ENCODE results near the gene EBF3. TPM values are rescaled to one million over a fixed set of nuclear protein-coding genes. Genes with fewer than 3 reads are reported as not detected.

EBF3 gene
- total and polyA plus RNA-seq, 2 experiments from 2014 or later: 0.27 to 0.49 TPM

DNA sequence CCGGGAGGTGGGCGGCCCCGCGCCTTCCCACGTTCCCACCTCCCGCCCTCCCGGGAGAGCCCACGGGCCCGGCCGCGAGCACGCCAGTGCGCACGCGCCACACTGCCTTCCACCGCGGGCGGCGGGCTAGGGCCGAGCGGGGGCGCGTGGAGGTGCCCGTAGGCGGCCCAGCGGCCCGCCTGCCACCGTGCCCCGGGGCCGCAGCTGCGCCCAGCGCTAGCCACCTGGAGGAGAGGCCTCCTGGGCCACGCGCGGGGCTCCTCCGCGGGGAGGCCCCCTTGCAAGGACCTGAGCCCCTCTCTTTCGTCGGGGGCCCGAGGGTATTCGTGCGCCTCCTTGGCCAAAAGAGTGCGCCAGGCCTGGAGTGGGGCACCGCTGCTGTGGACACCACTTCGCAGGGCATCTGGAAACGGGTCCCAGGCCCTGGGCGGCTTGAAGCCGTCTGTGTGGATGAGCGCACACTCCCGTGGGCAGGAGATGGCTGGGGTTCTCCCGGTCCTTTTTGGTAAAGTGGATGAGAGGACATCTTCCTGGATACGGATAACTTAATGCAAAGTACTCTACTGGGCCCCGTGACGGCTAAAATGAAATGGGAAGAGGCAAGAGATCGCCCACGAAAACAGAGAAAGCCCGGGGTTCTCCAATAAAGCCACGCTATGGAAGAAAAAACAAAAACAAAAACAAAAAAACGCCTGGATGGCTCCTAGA lies 9.0 kb upstream of the EBF3 start:
- TF ChIP-seq, protein P1, sequence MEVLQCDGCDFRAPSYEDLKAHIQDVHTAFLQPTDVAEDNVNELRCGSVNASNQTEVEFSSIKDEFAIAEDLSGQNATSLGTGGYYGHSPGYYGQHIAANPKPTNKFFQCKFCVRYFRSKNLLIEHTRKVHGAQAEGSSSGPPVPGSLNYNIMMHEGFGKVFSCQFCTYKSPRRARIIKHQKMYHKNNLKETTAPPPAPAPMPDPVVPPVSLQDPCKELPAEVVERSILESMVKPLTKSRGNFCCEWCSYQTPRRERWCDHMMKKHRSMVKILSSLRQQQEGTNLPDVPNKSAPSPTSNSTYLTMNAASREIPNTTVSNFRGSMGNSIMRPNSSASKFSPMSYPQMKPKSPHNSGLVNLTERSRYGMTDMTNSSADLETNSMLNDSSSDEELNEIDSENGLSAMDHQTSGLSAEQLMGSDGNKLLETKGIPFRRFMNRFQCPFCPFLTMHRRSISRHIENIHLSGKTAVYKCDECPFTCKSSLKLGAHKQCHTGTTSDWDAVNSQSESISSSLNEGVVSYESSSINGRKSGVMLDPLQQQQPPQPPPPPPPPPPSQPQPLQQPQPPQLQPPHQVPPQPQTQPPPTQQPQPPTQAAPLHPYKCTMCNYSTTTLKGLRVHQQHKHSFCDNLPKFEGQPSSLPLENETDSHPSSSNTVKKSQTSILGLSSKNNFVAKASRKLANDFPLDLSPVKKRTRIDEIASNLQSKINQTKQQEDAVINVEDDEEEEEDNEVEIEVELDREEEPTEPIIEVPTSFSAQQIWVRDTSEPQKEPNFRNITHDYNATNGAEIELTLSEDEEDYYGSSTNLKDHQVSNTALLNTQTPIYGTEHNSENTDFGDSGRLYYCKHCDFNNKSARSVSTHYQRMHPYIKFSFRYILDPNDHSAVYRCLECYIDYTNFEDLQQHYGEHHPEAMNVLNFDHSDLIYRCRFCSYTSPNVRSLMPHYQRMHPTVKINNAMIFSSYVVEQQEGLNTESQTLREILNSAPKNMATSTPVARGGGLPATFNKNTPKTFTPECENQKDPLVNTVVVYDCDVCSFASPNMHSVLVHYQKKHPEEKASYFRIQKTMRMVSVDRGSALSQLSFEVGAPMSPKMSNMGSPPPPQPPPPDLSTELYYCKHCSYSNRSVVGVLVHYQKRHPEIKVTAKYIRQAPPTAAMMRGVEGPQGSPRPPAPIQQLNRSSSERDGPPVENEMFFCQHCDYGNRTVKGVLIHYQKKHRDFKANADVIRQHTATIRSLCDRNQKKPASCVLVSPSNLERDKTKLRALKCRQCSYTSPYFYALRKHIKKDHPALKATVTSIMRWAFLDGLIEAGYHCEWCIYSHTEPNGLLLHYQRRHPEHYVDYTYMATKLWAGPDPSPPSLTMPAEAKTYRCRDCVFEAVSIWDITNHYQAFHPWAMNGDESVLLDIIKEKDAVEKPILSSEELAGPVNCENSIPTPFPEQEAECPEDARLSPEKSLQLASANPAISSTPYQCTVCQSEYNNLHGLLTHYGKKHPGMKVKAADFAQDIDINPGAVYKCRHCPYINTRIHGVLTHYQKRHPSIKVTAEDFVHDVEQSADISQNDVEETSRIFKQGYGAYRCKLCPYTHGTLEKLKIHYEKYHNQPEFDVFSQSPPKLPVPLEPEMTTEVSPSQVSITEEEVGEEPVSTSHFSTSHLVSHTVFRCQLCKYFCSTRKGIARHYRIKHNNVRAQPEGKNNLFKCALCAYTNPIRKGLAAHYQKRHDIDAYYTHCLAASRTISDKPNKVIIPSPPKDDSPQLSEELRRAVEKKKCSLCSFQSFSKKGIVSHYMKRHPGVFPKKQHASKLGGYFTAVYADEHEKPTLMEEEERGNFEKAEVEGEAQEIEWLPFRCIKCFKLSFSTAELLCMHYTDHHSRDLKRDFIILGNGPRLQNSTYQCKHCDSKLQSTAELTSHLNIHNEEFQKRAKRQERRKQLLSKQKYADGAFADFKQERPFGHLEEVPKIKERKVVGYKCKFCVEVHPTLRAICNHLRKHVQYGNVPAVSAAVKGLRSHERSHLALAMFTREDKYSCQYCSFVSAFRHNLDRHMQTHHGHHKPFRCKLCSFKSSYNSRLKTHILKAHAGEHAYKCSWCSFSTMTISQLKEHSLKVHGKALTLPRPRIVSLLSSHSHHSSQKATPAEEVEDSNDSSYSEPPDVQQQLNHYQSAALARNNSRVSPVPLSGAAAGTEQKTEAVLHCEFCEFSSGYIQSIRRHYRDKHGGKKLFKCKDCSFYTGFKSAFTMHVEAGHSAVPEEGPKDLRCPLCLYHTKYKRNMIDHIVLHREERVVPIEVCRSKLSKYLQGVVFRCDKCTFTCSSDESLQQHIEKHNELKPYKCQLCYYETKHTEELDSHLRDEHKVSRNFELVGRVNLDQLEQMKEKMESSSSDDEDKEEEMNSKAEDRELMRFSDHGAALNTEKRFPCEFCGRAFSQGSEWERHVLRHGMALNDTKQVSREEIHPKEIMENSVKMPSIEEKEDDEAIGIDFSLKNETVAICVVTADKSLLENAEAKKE (CRISPR knock-in tag; IDR thresholded peaks at IDR 0.05): no peak
- TF ChIP-seq EZH2 (IDR thresholded peaks at IDR 0.05; ENCODE audit: low read depth, unreplicated experiment): peak; percentile 79
- peaks cover 21% of the 10 kb centered on the region for H3F3A ChIP-seq (replicated peaks; ENCODE audit: low read depth)
- Mint-ChIP-seq H3K4me3 (peak overlapping the region; percentile 42; the same call in 2 of the 3 replicates), H3K4me1 (peaks cover 30% of the 10 kb centered on the region), H3K36me3 (ENCODE audit: low read depth) (no peaks in the 10 kb centered on the region), H3K9me3 (no peaks in the 10 kb centered on the region; the same call in 2 of the 3 replicates), H3K27ac (no peak overlapping the region), H3K27me3 (ENCODE audit: insufficient read depth, low read depth, poor library complexity) (peaks cover 63% of the 10 kb centered on the region)
- DNase-seq (ENCODE audit: low spot score) (peak; percentile 13), ATAC-seq (no peak)
- no peaks in the 10 kb centered on the region for H3K36me3 ChIP-seq (ENCODE audit: insufficient read depth)
- H2AFZ ChIP-seq: no peak overlapping the region
- no peaks in the 10 kb centered on the region for H3K9me2 ChIP-seq (ENCODE audit: insufficient read depth)
- H3K27me3 ChIP-seq (ENCODE audit: insufficient read depth): peaks cover 73% of the 10 kb centered on the region
- H3K4me2 ChIP-seq: peak overlapping the region; percentile 86; the same call in 1 of the 2 replicates
- H4K20me1 ChIP-seq (replicated peaks; ENCODE audit: insufficient read depth): peaks cover 13% of the 10 kb centered on the region
- H3K27ac ChIP-seq (ENCODE audit: low read depth): no peak overlapping the region
- H3K79me2 ChIP-seq (replicated peaks; ENCODE audit: insufficient read depth): no peaks in the 10 kb centered on the region
- H3K4me3 ChIP-seq: peak overlapping the region; percentile 60
- H3K4me1 ChIP-seq (ENCODE audit: insufficient read depth): peaks cover 26% of the 10 kb centered on the region

DNA sequence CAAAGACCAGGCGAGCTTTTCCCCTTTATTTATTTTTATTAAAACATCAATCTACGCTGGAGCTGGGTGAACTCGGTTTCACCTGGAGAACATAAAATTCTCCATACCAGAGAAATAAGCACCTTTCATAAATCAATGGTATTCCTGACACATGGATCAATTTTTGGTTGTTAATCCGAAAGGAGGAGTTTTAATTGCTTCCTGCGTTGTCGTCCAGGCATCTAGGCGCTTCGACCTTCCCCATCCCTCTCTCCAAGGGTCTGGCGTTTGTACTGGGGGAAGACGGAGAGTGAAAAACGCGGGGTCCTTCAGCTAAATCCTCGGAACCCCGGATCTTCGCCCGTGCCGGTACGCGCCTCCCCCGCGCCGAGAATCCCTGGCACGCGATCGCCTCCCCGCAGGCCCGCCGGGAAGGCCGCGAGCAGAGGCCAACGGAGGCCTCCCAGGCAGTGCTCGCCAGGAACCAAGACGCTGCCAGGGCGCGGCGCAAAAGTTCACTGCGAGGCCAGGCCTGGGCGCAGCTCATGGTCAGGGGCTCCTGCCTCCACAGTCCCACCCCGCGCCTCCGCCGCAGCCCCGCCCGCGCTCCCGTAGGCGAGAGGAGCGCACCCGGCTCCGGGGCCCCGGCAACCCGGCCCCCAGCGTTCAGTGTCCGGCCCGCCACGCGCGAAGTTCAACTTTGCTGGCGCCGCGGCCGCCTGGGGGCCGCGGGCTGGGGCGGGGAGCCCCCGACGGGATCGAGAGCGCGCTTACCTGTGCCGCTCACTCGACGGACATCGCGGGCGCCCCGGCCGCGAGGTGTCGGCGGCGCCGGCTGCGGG lies 8.3 kb upstream of the EBF3 start:
- H3K4me3 ChIP-seq: peak overlapping the region; percentile 60
- ATAC-seq: peak; percentile 21
- H3K27me3 Mint-ChIP-seq (ENCODE audit: insufficient read depth, low read depth, poor library complexity): peaks cover 69% of the 10 kb centered on the region
- TF ChIP-seq, protein P2, sequence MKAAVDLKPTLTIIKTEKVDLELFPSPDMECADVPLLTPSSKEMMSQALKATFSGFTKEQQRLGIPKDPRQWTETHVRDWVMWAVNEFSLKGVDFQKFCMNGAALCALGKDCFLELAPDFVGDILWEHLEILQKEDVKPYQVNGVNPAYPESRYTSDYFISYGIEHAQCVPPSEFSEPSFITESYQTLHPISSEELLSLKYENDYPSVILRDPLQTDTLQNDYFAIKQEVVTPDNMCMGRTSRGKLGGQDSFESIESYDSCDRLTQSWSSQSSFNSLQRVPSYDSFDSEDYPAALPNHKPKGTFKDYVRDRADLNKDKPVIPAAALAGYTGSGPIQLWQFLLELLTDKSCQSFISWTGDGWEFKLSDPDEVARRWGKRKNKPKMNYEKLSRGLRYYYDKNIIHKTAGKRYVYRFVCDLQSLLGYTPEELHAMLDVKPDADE (IDR thresholded peaks at IDR 0.05): no peak
- no peak for TF ChIP-seq ZNF331 (CRISPR knock-in tag; IDR thresholded peaks at IDR 0.05; ENCODE audit: low read depth)

More for the DNA sequence above, 8.3 kb upstream of the EBF3 start:
- Mint-ChIP-seq H3K9me3 (no peaks in the 10 kb centered on the region; the same call in 2 of the 3 replicates), H3K27ac (no peak overlapping the region), H3K4me1 (peaks cover 30% of the 10 kb centered on the region), H3K36me3 (ENCODE audit: low read depth) (no peaks in the 10 kb centered on the region), H3K4me3 (peak overlapping the region; percentile 66)
- 0 out of 2 replicates have a peak overlapping the region, but pooled peaks have one; percentile 63 for H2AFZ ChIP-seq
- peak overlapping the region; percentile 86 for H3K4me2 ChIP-seq
- H3K79me2 ChIP-seq (replicated peaks; ENCODE audit: insufficient read depth): no peaks in the 10 kb centered on the region
- peaks cover 81% of the 10 kb centered on the region for H3K27me3 ChIP-seq (ENCODE audit: insufficient read depth)
- peaks cover 32% of the 10 kb centered on the region for H3K4me1 ChIP-seq (ENCODE audit: insufficient read depth)
- H3K9me2 ChIP-seq (ENCODE audit: insufficient read depth): no peaks in the 10 kb centered on the region
- no peak overlapping the region for H3K27ac ChIP-seq (ENCODE audit: low read depth)
- H4K20me1 ChIP-seq (replicated peaks; ENCODE audit: insufficient read depth): peaks cover 15% of the 10 kb centered on the region
- no peaks in the 10 kb centered on the region for H3K36me3 ChIP-seq (ENCODE audit: insufficient read depth)
- H3F3A ChIP-seq (replicated peaks; ENCODE audit: low read depth): peaks cover 21% of the 10 kb centered on the region
- peak; percentile 63 for DNase-seq (ENCODE audit: low spot score)
